HUES64 (cell line): ENCODE data around the gene LACTB.

Experiments
- H3K27ac ChIP-seq: 2 replicates; pipeline ENCODE4 v1.7.0; 2013; ENCODE audit warnings: low read depth, low read length, inconsistent platforms
- H3K27me3 ChIP-seq: 2 replicates; pipeline ENCODE4 v1.6.1; 2013; ENCODE audit warnings: mild to moderate bottlenecking, low read length; ENCODE audit not compliant: insufficient read depth
- H3K36me3 ChIP-seq: 2 replicates; pipeline ENCODE4 v1.6.1; 2013; ENCODE audit warnings: mild to moderate bottlenecking, low read length; ENCODE audit not compliant: insufficient read depth
- H3K4me1 ChIP-seq: 2 replicates; pipeline ENCODE4 v1.6.1; 2013; ENCODE audit warnings: mild to moderate bottlenecking, low read length, moderate library complexity; ENCODE audit not compliant: insufficient read depth
- H3K4me3 ChIP-seq: 2 replicates; pipeline ENCODE4 v1.5.1; 2013; ENCODE audit warnings: mild to moderate bottlenecking, low read length, moderate library complexity
- H3K9ac ChIP-seq: 2 replicates; pipeline ENCODE4 v1.6.1; 2013; ENCODE audit warnings: mild to moderate bottlenecking, low read depth, low read length
- H3K9me3 ChIP-seq: 2 replicates; pipeline ENCODE4 v1.6.1; 2013; ENCODE audit warnings: low read depth, low read length; ENCODE audit not compliant: insufficient read depth
- WGBS: fragments of 150-250, 120-280 bp; methylation state at CpG from one replicate; pipeline ENCODE4 v1.1.7; 2013; ENCODE audit warnings: missing lambda C conversion rate; 5-methylcytosine and 5-hydroxymethylcytosine counted together

LACTB gene

DNA sequence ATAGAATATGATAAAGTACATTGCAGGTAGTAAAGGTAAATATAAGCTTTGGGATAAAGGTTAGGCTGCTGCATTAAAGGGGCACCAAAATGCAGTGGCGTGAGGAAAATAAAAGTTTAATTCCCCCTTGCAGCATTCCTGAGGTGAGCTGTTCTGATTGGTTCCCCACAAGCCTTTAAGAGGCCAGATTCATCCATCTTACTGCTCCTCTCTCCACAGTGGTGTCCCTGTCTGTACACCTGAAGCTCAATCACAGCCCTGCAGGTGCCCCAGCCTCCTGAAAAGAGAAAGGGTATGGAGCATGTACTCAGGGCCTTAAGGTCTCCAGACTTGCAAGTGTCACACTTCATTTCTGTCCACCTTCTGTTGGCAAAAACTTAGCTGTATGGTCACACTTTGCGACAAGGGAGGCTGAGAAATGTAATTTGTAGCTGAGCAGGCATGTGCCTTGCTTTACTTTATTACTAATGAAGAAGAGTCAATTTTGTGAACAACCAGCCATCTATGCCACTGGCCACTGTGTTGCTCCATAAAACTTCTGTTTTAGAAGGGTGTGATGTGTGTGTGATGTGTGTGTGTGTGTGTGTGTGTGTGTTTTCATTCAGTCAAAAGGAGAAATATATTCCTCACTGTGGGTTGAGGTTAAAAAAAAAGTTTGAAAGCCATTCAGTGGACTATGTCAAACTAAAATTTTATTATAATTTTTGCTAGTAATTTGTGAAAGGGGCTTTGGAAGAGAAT is 12.8 kb downstream of the LACTB start:
- H3K36me3 ChIP-seq, result peaks cover 8% of the 10 kb centered on the region
- no peaks in the 10 kb centered on the region for H3K4me1 ChIP-seq
- no peaks in the 10 kb centered on the region for H3K27me3 ChIP-seq
- no peaks in the 10 kb centered on the region for H3K9me3 ChIP-seq
- 92% methylated on average over 2 of the region's 2 CpGs for WGBS
- H3K27ac ChIP-seq, result no peak overlapping the region
- no peak overlapping the region for H3K9ac ChIP-seq
- no peak overlapping the region for H3K4me3 ChIP-seq

DNA sequence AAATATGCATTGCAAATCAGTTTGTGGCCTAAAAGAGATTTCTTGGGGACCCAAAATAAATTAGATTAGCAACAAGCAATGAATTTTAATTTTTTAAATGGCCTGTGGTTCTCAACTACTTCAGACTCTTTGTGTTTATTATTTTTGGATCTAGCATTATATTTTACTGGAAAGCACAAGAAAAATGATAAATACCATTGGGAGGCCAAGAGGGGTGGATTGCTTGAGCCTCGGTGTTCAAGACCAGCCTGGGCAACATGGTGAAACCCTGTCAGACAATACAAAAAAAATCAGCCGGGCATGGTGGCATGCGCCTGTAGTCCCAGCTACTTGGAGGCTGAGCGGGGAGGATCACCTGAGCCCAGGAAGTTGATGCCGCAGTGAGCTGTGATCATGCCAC is 13.6 kb downstream of the LACTB start:
- Histone ChIP-seq H3K9ac (no peak overlapping the region), H3K9me3 (no peaks in the 10 kb centered on the region), H3K27me3 (no peaks in the 10 kb centered on the region), H3K27ac (no peak overlapping the region), H3K4me3 (no peak overlapping the region), H3K4me1 (no peaks in the 10 kb centered on the region), H3K36me3 (peaks cover 3% of the 10 kb centered on the region; the same call in 1 of the 2 replicates)
- WGBS, result 95% methylated on average over 5 of the region's 5 CpGs

DNA sequence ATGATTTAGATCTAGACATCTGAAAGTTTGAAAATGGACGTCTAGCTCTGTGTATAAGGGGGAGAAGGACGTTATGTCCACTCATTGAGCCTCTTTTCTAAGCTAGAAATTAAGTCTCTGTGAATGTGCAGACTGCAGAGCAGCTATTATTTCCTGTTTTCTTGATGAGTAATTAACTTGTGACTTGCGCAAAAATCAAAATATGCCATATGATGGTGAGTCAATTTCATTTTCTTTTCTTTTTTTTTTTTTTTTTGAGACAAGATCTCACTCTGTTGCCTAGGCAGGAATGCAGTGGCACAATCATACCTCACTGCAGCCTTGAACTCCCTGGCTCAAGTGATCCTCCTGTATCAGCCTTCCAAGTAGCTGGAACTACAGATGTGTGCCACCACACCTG is 14.1 kb downstream of the LACTB start:
- H3K9ac ChIP-seq, result no peak overlapping the region
- H3K27me3 ChIP-seq, result no peaks in the 10 kb centered on the region
- H3K9me3 ChIP-seq, result no peaks in the 10 kb centered on the region
- H3K4me3 ChIP-seq, result no peak overlapping the region
- no peaks in the 10 kb centered on the region for H3K4me1 ChIP-seq
- no peaks in the 10 kb centered on the region; the same call in 1 of the 2 replicates for H3K36me3 ChIP-seq
- no peak overlapping the region for H3K27ac ChIP-seq
- 90% methylated on average over 3 of the region's 3 CpGs for WGBS

DNA sequence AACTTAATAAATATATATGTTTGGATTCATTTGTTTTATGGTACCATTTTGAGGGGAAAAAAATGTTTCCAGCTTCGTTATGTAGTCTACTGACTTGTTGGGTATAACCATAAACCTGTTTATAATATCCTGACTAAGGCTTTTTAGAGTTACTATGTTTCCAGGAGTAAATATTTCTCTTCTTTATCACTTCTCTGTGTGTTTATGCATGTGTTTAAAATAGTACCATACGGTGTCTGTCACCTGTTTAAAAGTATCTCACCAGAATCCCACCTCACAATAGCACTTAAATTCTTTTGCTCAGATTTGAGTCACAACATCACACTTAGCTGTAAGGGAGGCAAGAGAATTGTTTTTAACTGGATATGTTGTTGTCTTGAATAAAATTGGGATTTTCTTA is 15.1 kb downstream of the LACTB start:
- 75% methylated on average over 1 of the region's 2 CpGs for WGBS
- H3K27me3 ChIP-seq, result no peaks in the 10 kb centered on the region
- H3K4me3 ChIP-seq, result no peak overlapping the region
- H3K4me1 ChIP-seq, result no peaks in the 10 kb centered on the region
- H3K9me3 ChIP-seq, result no peaks in the 10 kb centered on the region
- H3K36me3 ChIP-seq, result no peaks in the 10 kb centered on the region
- H3K9ac ChIP-seq, result no peak overlapping the region
- H3K27ac ChIP-seq, result no peak overlapping the region

- WGBS, result 100% methylated on average over 2 of the region's 2 CpGs
Observed at GRCh38 chr15:63140936-63141335, 19.3 kb downstream of the LACTB start.

DNA sequence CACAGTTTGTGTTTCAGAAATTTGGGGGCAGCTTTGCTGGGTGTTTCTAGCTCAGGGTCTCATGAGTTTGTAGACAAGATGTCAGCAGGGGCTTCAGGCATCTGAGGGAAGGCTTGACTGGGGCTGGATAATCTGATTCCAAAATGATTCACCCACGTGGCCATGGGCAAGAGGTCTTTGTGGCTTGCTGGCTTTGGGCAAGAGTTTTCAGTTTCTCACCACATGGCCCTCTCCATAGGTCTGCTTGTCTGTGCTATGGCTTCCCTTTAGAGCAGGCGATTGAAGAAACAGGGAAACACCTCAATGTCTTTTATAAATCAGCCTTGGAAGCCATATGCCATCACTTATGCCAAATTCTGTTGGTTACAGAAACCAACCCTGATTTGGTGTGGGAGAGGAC is 23.8 kb downstream of the LACTB start:
- H3K36me3 ChIP-seq, result peaks cover 3% of the 10 kb centered on the region
- no peak overlapping the region for H3K9ac ChIP-seq
- no peaks in the 10 kb centered on the region for H3K4me1 ChIP-seq
- no peak overlapping the region for H3K27ac ChIP-seq
- H3K27me3 ChIP-seq, result no peaks in the 10 kb centered on the region
- H3K4me3 ChIP-seq, result no peak overlapping the region
- WGBS, result 81% methylated on average over 2 of the region's 2 CpGs
- H3K9me3 ChIP-seq, result no peaks in the 10 kb centered on the region

More at GRCh38 chr15:63140936-63141335, 19.3 kb downstream of the LACTB start:
- no peaks in the 10 kb centered on the region for H3K36me3 ChIP-seq
- H3K27ac ChIP-seq, result no peak overlapping the region
- no peaks in the 10 kb centered on the region for H3K4me1 ChIP-seq
- H3K4me3 ChIP-seq, result no peak overlapping the region
- no peak overlapping the region for H3K9ac ChIP-seq
- H3K9me3 ChIP-seq, result no peaks in the 10 kb centered on the region
- no peaks in the 10 kb centered on the region for H3K27me3 ChIP-seq

DNA sequence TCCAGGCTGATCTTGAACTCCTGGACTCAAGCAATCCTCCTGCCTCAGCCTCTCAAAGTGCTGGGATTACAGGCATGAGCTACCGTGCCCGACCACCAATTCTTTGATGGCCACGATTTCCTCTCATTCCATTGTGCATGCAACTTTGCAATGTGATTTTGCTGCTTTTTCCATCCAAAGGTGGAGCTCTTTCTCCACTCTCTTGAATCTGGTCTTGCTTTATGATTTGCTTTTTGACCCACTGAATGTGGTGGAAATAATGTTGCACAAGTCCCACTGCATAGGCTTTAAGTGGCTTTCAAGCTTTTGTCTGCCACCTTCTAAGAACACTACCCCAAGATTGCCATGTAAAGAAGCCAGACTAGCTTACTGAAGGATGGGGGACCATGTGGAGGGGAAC is 25.0 kb downstream of the LACTB start:
- no peaks in the 10 kb centered on the region for H3K27me3 ChIP-seq
- WGBS, result 95% methylated on average over 3 of the region's 3 CpGs
- peaks cover 6% of the 10 kb centered on the region for H3K36me3 ChIP-seq
- H3K9me3 ChIP-seq, result no peaks in the 10 kb centered on the region
- no peaks in the 10 kb centered on the region for H3K4me1 ChIP-seq
- H3K9ac ChIP-seq, result no peak overlapping the region
- H3K27ac ChIP-seq, result no peak overlapping the region
- no peak overlapping the region for H3K4me3 ChIP-seq

DNA sequence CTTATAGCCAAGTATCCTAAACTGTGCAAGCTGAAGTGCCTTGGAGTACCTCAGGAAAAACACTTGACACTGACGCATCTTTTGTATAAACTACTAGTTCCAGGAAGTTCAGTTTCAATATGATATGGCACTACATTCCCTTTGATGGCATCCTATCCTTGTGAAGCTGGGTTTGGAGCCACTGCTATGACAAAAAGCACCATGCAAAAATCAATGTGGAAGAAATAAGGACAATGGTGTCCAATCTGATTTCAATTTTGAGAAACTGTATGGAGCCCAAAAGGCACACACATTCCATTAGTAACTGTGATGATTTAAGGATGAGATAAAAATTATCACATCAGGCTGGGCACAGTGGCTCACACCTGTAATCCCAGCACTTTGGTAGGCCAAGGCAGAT is 30.0 kb downstream of the LACTB start:
- no peaks in the 10 kb centered on the region for H3K9me3 ChIP-seq
- H3K27ac ChIP-seq, result no peak overlapping the region
- WGBS, result 97% methylated on average over 1 of the region's 1 CpG
- H3K36me3 ChIP-seq, result peaks cover 44% of the 10 kb centered on the region
- H3K27me3 ChIP-seq, result no peaks in the 10 kb centered on the region
- no peak overlapping the region for H3K4me3 ChIP-seq
- no peak overlapping the region for H3K9ac ChIP-seq
- peaks cover 9% of the 10 kb centered on the region for H3K4me1 ChIP-seq

DNA sequence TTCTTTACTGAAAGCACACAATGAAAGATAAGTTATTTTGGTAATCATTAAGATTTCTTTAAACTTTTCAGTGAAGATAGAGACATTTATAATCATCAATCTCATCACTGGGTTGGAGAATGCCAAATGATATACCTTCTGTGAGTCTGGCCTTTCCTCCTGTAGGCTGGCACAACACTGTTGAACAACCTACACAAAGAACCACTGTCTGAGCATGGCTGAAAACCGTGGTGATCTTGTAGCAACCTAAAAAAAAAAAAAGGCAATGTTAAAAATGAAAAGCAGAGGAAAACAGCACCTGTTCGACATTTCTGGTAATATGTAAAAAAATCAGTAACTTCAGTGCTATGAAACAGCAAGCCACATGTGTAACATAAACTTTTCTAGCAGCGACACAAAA is 33.8 kb downstream of the LACTB start:
- no peaks in the 10 kb centered on the region for H3K27me3 ChIP-seq
- WGBS, result 89% methylated on average over 3 of the region's 3 CpGs
- peak overlapping the region; percentile 93 for H3K4me3 ChIP-seq
- H3K9ac ChIP-seq, result no peak overlapping the region
- peaks cover 9% of the 10 kb centered on the region for H3K4me1 ChIP-seq
- H3K9me3 ChIP-seq, result no peaks in the 10 kb centered on the region
- H3K27ac ChIP-seq, result no peak overlapping the region
- H3K36me3 ChIP-seq, result peaks cover 44% of the 10 kb centered on the region

DNA sequence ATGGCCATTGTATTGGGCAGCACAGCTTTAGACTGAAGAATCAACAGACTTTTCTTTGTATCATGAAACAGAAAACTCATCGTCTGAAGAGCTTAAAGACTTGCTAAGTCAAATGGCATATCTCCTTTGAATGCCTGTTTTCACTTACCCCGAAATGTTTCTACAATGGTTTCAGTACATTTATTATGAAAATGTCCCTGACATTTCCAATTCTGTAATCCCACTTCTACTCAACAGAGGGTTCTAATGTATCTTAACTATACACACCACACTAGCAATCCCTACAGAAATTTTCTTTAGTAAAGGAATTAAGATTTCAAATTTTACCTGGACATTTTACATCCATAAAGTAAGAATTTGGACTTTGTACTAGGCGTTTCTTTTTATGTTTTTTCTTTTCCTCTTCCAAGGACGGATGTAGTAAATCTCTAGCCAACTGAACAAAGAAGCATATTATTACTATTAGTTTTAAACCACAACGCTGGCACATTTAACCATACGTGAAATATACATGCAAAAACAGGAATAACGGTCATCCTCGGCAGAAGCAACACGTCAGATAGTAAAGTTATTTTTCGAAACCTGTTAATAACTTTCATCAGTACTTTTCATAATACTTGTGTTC is 34.5 kb downstream of the LACTB start:
- peak overlapping the region; percentile 88 for H3K9ac ChIP-seq
- 0 out of 2 replicates have a peak overlapping the region, but pooled peaks have one; percentile 75 for H3K27ac ChIP-seq
- H3K4me1 ChIP-seq, result peaks cover 9% of the 10 kb centered on the region
- no peaks in the 10 kb centered on the region for H3K27me3 ChIP-seq
- H3K4me3 ChIP-seq, result peak overlapping the region; percentile 93
- 22% methylated on average over 10 of the region's 10 CpGs for WGBS
- H3K36me3 ChIP-seq, result peaks cover 44% of the 10 kb centered on the region
- no peaks in the 10 kb centered on the region for H3K9me3 ChIP-seq

GRCh38 chr15:63156755-63157117 is 35.1 kb downstream of the LACTB start:
- Histone ChIP-seq H3K27ac (peak overlapping the region; percentile 75; the same call in 1 of the 2 replicates), H3K36me3 (peaks cover 41% of the 10 kb centered on the region), H3K9ac (peak overlapping the region; percentile 88), H3K4me3 (peak overlapping the region; percentile 93), H3K27me3 (no peaks in the 10 kb centered on the region), H3K9me3 (no peaks in the 10 kb centered on the region), H3K4me1 (peaks cover 9% of the 10 kb centered on the region)
- under 1% methylated on average over 16 of the region's 16 CpGs for WGBS
